Measurements from ENCODE around the gene WASL.

DNA sequence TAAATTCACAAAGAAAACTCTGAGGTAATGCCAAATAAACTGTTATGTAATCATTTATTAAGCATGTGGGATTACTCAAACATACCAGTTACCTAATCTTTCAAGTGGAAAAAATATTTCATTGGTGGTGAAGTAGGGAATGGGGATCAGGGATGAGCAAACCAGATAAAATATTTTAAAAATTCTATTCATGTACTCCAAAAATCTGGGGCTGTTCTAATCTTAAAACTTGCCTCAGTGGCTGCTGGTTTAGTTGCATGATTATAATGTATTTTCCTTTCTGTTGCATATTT is 73.7 kb downstream of the WASL start:
- TF ChIP-seq, protein P1, sequence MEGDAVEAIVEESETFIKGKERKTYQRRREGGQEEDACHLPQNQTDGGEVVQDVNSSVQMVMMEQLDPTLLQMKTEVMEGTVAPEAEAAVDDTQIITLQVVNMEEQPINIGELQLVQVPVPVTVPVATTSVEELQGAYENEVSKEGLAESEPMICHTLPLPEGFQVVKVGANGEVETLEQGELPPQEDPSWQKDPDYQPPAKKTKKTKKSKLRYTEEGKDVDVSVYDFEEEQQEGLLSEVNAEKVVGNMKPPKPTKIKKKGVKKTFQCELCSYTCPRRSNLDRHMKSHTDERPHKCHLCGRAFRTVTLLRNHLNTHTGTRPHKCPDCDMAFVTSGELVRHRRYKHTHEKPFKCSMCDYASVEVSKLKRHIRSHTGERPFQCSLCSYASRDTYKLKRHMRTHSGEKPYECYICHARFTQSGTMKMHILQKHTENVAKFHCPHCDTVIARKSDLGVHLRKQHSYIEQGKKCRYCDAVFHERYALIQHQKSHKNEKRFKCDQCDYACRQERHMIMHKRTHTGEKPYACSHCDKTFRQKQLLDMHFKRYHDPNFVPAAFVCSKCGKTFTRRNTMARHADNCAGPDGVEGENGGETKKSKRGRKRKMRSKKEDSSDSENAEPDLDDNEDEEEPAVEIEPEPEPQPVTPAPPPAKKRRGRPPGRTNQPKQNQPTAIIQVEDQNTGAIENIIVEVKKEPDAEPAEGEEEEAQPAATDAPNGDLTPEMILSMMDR (optimal IDR thresholded peaks at IDR 0.05 in 1 of 3, IDR thresholded peaks at IDR 0.05 in 1 of 3, conservative IDR thresholded peaks at IDR 0.05 in 1 of 3; ENCODE audit: extremely low read depth in 1 of 3, insufficient read depth in 2 of 3, low read length in 3 of 3) = no peak
- no peak for TF ChIP-seq EZH2 (IDR thresholded peaks at IDR 0.05; ENCODE audit: low read length)
